PC-9 (cell line): Measurements from ENCODE around the gene AGAP1. TPM values are rescaled to one million over a fixed set of nuclear protein-coding genes. Genes with fewer than 3 reads are reported as not detected.

Experiments
- BruUV-seq: library from RNA; stranded (reverse); fragments of 400-500 nt; replicated peaks from 2 replicates; lab custom pipeline; 2021; lab: Mats Ljungman, UMichigan
- CTCF ChIA-PET: fragments of 300-600 bp; sonication (Branson Sonifier 250); formaldehyde crosslinking; loops from one replicate; lab custom pipeline; 2022; ENCODE audit warnings: antibody characterized with exemption; lab: Charles Lee
- POLR2A ChIA-PET: fragments of 300-600 bp; sonication (Branson Sonifier 250); formaldehyde crosslinking; loops from one replicate; lab custom pipeline; 2022; ENCODE audit warnings: antibody characterized with exemption; ENCODE audit not compliant: unreplicated experiment; lab: Charles Lee
- DNase-seq, 2 experiments: peaks; one replicate each; pipeline versions ENCODE4 v3.0.0 to v3.0.0-alpha.2; 2015 to 2022; ENCODE audit warnings: mixed read lengths in 1 of 2
- H2AFZ ChIP-seq: fragments of 200-600 bp; sonication (generic); 2 replicates; pipeline ENCODE4 v1.8.1; 2017; ENCODE audit warnings: antibody characterized with exemption
- H3F3A ChIP-seq: fragments of 200-600 bp; sonication (generic); 2 replicates; pipeline ENCODE4 v1.8.1; 2017; ENCODE audit warnings: antibody characterized with exemption, mild to moderate bottlenecking, low read depth; ENCODE audit not compliant: insufficient read depth
- H3K27ac ChIP-seq: fragments of 200-600 bp; sonication (generic); 2 replicates; pipeline ENCODE4 v1.6.1; 2016; ENCODE audit warnings: mixed run types
- H3K27me3 ChIP-seq: fragments of 200-600 bp; sonication (generic); 2 replicates; pipeline ENCODE4 v1.6.1; 2016; ENCODE audit warnings: low read depth, mixed run types; ENCODE audit not compliant: insufficient read depth
- H3K36me3 ChIP-seq: fragments of 200-600 bp; sonication (generic); 2 replicates; pipeline ENCODE4 v1.6.1; 2016; ENCODE audit warnings: low read depth, mixed run types
- H3K4me1 ChIP-seq: fragments of 200-600 bp; sonication (generic); replicated peaks from 2 replicates; pipeline ENCODE4 v1.6.1; 2016; ENCODE audit warnings: mixed run types; ENCODE audit not compliant: insufficient read depth
- H3K4me2 ChIP-seq: fragments of 200-600 bp; sonication (generic); 2 replicates; pipeline ENCODE4 v1.6.1; 2017; ENCODE audit warnings: mixed run types
- H3K4me3 ChIP-seq: fragments of 200-600 bp; sonication (generic); 2 replicates; pipeline ENCODE4 v1.6.1; 2016; ENCODE audit warnings: mixed run types
- H3K79me2 ChIP-seq: fragments of 200-600 bp; sonication (generic); 2 replicates; pipeline ENCODE4 v1.6.1; 2017; ENCODE audit warnings: low read depth, mixed run types
- H3K9me2 ChIP-seq: fragments of 200-600 bp; sonication (generic); 2 replicates; pipeline ENCODE4 v1.8.1; 2017; ENCODE audit warnings: mild to moderate bottlenecking; ENCODE audit not compliant: insufficient read depth
- H3K9me3 ChIP-seq: fragments of 200-600 bp; sonication (generic); 2 replicates; pipeline ENCODE4 v1.8.1; 2016; ENCODE audit warnings: low read depth; ENCODE audit not compliant: insufficient read depth
- H4K20me1 ChIP-seq: fragments of 200-600 bp; sonication (generic); 2 replicates; pipeline ENCODE4 v1.8.1; 2017; ENCODE audit not compliant: insufficient read depth
- EZH2 ChIP-seq: fragments of 200-600 bp; sonication (generic); IDR thresholded peaks from 2 replicates; pipeline ENCODE4 v1.8.0; 2017; ENCODE audit warnings: antibody characterized with exemption, low read depth
- intact Hi-C: fragments of 100-400 bp; cut with micrococcal nuclease; formaldehyde crosslinking; loops from one replicate; pipeline ENCODE4 v1.10.0; 2022; ENCODE audit not compliant: unreplicated experiment
- total RNA-seq: library from RNA; stranded (reverse); gene quantifications from 2 replicates; pipeline ENCODE4 v1.2.3, GENCODE V29; 2021
- TF ChIP-seq, protein P1 (sequence below): fragments of 200-600 bp; sonication (generic); conservative IDR thresholded peaks from 2 replicates; pipeline ENCODE4 v1.6.1; 2017; ENCODE audit warnings: mixed run types, antibody characterized with exemption, mild to moderate bottlenecking, moderate library complexity

AGAP1 gene
- total RNA-seq, 1 experiment from 2014 or later = 91.4 TPM

DNA sequence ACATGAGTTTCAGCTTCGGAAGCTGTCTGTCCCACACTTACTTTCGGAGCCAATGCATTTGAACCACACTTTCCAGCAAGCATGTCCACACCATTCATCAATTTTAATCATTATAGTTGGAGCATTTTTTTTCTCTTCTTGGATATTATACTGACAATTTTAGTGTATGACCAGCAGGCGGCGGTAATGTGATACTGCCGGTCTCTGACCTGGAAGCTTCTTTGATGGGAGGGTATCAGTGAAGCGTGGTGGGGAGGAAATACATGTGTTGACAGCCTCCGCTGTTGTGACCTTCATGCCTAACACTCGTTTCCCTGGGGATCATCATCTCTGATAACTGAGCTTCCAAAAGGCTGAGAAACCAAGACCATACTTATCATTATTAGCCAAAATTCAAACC lies 442.6 kb downstream of the AGAP1 start:
- H4K20me1 ChIP-seq = no peaks in the 10 kb centered on the region

DNA sequence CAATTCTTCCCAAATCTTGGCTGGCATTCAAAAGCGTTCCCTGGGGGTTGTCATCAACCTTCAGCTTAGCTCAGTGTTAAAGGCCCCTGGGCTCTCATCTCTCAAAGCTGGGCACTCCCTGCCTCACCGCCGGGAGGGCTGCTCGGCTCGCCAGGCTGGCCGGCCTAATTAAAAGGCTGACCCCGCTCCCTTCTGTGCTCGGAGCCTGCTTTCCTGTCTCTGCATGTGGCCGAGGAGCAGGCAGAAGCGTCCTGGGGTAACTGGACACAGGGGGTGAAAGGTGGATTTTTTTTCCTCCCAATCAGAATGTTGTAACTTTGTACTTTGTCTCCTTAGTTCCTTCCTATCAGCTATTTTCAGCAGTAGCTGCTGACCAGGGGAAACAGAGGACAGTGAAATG lies 443.2 kb downstream of the AGAP1 start:
- H3K27me3 ChIP-seq = no peaks in the 10 kb centered on the region
- H3K4me3 ChIP-seq = no peak overlapping the region
- no peaks in the 10 kb centered on the region for H4K20me1 ChIP-seq
- H2AFZ ChIP-seq = no peak overlapping the region
- TF ChIP-seq, protein P1, sequence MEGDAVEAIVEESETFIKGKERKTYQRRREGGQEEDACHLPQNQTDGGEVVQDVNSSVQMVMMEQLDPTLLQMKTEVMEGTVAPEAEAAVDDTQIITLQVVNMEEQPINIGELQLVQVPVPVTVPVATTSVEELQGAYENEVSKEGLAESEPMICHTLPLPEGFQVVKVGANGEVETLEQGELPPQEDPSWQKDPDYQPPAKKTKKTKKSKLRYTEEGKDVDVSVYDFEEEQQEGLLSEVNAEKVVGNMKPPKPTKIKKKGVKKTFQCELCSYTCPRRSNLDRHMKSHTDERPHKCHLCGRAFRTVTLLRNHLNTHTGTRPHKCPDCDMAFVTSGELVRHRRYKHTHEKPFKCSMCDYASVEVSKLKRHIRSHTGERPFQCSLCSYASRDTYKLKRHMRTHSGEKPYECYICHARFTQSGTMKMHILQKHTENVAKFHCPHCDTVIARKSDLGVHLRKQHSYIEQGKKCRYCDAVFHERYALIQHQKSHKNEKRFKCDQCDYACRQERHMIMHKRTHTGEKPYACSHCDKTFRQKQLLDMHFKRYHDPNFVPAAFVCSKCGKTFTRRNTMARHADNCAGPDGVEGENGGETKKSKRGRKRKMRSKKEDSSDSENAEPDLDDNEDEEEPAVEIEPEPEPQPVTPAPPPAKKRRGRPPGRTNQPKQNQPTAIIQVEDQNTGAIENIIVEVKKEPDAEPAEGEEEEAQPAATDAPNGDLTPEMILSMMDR = no peak
- TF ChIP-seq EZH2 = no peak
- intact Hi-C loops = no loop called here
- H3K79me2 ChIP-seq = no peaks in the 10 kb centered on the region
- DNase-seq = peak in 1 of 2 experiments; percentile 35
- H3K36me3 ChIP-seq = peaks cover 21% of the 10 kb centered on the region
- no TSS peak for BruUV-seq
- no peaks in the 10 kb centered on the region for H3K4me1 ChIP-seq
- H3K4me2 ChIP-seq = no peak overlapping the region
- no peaks in the 10 kb centered on the region; the same call in 1 of the 2 replicates for H3K9me3 ChIP-seq
- H3F3A ChIP-seq = no peaks in the 10 kb centered on the region
- ChIA-PET POLR2A (interaction anchor here (0.7 kb wide), 1 partner anchor 25 kb away, joined by 6 read pairs; no protein-coding TSS in a partner anchor), CTCF (no interaction called here)
- no peak overlapping the region for H3K27ac ChIP-seq
- H3K9me2 ChIP-seq = no peaks in the 10 kb centered on the region

More for the DNA sequence above, 442.6 kb downstream of the AGAP1 start:
- H3K4me2 ChIP-seq = no peak overlapping the region
- H3K27me3 ChIP-seq = no peaks in the 10 kb centered on the region
- no peaks in the 10 kb centered on the region; the same call in 1 of the 2 replicates for H3K9me3 ChIP-seq
- H3K9me2 ChIP-seq = no peaks in the 10 kb centered on the region
- no peak overlapping the region for H2AFZ ChIP-seq
- intact Hi-C loops = no loop called here
- DNase-seq = peak in 1 of 2 experiments; percentile 31
- TF ChIP-seq EZH2 = no peak
- TF ChIP-seq, protein P1 = peak; percentile 68
- no peak overlapping the region for H3K27ac ChIP-seq
- H3K4me1 ChIP-seq = no peaks in the 10 kb centered on the region
- no peak overlapping the region for H3K4me3 ChIP-seq
- ChIA-PET CTCF (no interaction called here), POLR2A (interaction anchor here (0.6 kb wide), 2 partner anchors 22 to 78 kb away, joined by 3 read pairs; no protein-coding TSS in a partner anchor)
- H3F3A ChIP-seq = no peaks in the 10 kb centered on the region
- no peaks in the 10 kb centered on the region for H3K79me2 ChIP-seq
- no TSS peak for BruUV-seq
- H3K36me3 ChIP-seq = peaks cover 21% of the 10 kb centered on the region

DNA sequence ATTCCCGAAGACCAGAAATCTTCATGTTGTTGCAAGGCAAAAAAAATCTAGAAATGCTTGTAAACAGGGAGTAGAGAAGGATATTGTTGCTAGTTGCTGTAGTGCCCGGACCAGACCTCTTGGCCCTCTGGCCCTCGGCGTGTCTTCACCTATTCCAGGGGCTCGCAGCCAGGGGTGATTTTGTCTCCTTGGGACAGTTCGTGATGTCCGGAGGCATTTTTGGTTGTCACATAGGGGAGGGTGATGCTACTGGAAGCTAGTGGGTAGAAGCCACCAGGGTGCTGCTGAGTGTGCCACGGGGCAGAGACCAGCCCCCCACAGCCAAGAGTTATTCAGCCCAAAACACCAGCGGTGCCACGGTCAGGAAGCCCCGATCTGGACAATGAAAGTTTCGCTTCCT lies 443.7 kb downstream of the AGAP1 start:
- TF ChIP-seq EZH2 = no peak
- TF ChIP-seq, protein P1 = no peak
- H4K20me1 ChIP-seq = no peaks in the 10 kb centered on the region
- intact Hi-C loops = no loop called here
- H3K27me3 ChIP-seq = no peaks in the 10 kb centered on the region
- H3F3A ChIP-seq = no peaks in the 10 kb centered on the region
- peaks cover 21% of the 10 kb centered on the region for H3K36me3 ChIP-seq
- H3K4me2 ChIP-seq = no peak overlapping the region
- no peaks in the 10 kb centered on the region for H3K4me1 ChIP-seq
- POLR2A ChIA-PET = interaction anchor here (0.7 kb wide), 1 partner anchor 26 kb away, joined by 6 read pairs; no protein-coding TSS in a partner anchor
- no peaks in the 10 kb centered on the region for H3K79me2 ChIP-seq
- no peak overlapping the region for H2AFZ ChIP-seq
- no peak overlapping the region for H3K4me3 ChIP-seq
- H3K9me2 ChIP-seq = no peaks in the 10 kb centered on the region
- DNase-seq = peak in 1 of 2 experiments; percentile 28
- no peak overlapping the region for H3K27ac ChIP-seq
- CTCF ChIA-PET = no interaction called here
- no TSS peak for BruUV-seq
- H3K9me3 ChIP-seq = no peaks in the 10 kb centered on the region; the same call in 1 of the 2 replicates
